Measurements from ENCODE around the gene SLX4IP. TPM values are rescaled to one million over a fixed set of nuclear protein-coding genes. Genes with fewer than 3 reads are reported as not detected.

Gene SLX4IP
- total and polyA plus RNA-seq, 2 donors (not counting 1 experiment from before 2014, with no cell fraction given): 2.0 to 8.1 TPM

DNA sequence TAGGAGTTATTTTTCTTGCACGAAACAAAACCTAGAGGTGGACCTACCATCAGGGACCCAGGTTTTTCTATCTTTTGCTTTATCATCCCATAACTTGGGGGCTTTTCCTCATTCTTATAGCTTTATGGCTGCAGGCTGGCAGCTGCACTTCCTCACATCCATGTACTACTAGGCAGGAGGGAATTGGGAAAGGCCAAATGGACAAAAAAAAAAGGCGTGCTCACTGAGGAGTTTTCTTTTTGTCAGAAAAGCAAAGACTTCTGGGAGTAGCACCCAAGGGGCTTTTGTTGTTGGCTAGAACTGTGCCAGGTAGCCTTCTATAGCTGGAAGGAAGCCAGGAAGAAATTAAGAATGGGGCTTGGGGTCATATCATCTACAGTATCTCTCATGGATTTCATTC is 61.4 kb downstream of the SLX4IP start:
- ATAC-seq (ENCODE audit: low read depth): no peak
- intact Hi-C loops (cut with micrococcal nuclease): no loop called here
- Mint-ChIP-seq H3K4me3 (no peak overlapping the region), H3K27ac (no peak overlapping the region), H3K27me3 (no peaks in the 10 kb centered on the region), H3K4me1 (peaks cover 18% of the 10 kb centered on the region), H3K9me3 (ENCODE audit: insufficient read depth) (peaks cover 3% of the 10 kb centered on the region)
- peaks cover 36% of the 10 kb centered on the region for H3K79me2 ChIP-seq (ENCODE audit: control insufficient read depth, insufficient read depth, low read length)
- H3K36me3 ChIP-seq (replicated peaks in 1 of 2; ENCODE audit: control extremely low read depth in 1 of 2, control insufficient read depth in 1 of 2, extremely low read depth in 1 of 2, insufficient read depth in 2 of 2, low read length in 1 of 2): no peaks in the 10 kb centered on the region
- no peaks in the 10 kb centered on the region for H3K27me3 ChIP-seq (replicated peaks in 1 of 4; ENCODE audit: control extremely low read depth in 1 of 4, control insufficient read depth in 3 of 4, insufficient read depth in 4 of 4, low read length in 3 of 4)
- no peak for DNase-seq
- H4K20me1 ChIP-seq (ENCODE audit: control insufficient read depth, insufficient read depth, low read length, poor library complexity, severe bottlenecking): no peaks in the 10 kb centered on the region
- 100% methylated on average over 2 of the region's 2 CpGs for WGBS (ENCODE audit: insufficient coverage)
- no peak overlapping the region for H3K27ac ChIP-seq (ENCODE audit: low read length in 2 of 2)
- no peaks in the 10 kb centered on the region for H3K9me3 ChIP-seq (ENCODE audit: control extremely low read depth in 1 of 3, control insufficient read depth in 2 of 3, insufficient read depth in 1 of 3, low read length in 2 of 3)
- no peak overlapping the region for H3K4me3 ChIP-seq (ENCODE audit: control extremely low read depth in 1 of 5, extremely low read depth in 1 of 5, insufficient read depth in 1 of 5, low read depth in 2 of 5, low read length in 4 of 5)
- peaks cover 2% of the 10 kb centered on the region in 2 donors for H3K4me1 ChIP-seq (ENCODE audit: control insufficient read depth in 2 of 2, insufficient read depth in 2 of 2, low read length in 2 of 2)
- TF ChIP-seq EZH2 (IDR thresholded peaks at IDR 0.05; ENCODE audit: borderline replicate concordance, insufficient read depth, low read depth, low read length, poor library complexity, severe bottlenecking): no peak
- TF ChIP-seq, protein P1, sequence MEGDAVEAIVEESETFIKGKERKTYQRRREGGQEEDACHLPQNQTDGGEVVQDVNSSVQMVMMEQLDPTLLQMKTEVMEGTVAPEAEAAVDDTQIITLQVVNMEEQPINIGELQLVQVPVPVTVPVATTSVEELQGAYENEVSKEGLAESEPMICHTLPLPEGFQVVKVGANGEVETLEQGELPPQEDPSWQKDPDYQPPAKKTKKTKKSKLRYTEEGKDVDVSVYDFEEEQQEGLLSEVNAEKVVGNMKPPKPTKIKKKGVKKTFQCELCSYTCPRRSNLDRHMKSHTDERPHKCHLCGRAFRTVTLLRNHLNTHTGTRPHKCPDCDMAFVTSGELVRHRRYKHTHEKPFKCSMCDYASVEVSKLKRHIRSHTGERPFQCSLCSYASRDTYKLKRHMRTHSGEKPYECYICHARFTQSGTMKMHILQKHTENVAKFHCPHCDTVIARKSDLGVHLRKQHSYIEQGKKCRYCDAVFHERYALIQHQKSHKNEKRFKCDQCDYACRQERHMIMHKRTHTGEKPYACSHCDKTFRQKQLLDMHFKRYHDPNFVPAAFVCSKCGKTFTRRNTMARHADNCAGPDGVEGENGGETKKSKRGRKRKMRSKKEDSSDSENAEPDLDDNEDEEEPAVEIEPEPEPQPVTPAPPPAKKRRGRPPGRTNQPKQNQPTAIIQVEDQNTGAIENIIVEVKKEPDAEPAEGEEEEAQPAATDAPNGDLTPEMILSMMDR (IDR thresholded peaks at IDR 0.05): no peak
- ChIA-PET CTCF (no interaction called here), POLR2A (no interaction called here)
- no peak overlapping the region for H3K9ac ChIP-seq (ENCODE audit: low read length)
- no peak overlapping the region for H3K4me2 ChIP-seq (replicated peaks; ENCODE audit: low read depth, low read length, poor library complexity, severe bottlenecking)
- no peak overlapping the region for H2AFZ ChIP-seq (ENCODE audit: insufficient read depth, low read depth, low read length, poor library complexity, severe bottlenecking)

DNA sequence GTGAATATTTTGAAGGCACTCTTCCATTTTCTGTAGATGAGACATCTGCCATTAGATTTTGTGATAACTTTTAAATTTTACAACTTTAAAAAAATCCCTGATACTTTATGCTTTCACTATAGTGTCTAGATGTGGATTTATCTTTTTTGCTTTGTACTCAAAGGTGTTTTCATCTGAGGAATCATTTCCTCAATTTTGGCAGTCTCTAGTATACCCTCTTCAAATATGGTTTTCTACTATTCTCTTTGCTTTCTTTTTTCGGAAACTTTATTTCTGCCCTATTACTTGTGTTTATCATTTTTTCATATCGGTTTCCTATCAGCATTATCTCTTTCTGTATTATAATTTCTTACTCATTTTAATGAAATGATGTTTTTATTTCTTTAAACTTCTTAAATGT is 62.2 kb downstream of the SLX4IP start:
- DNase-seq: no peak
- Histone ChIP-seq H3K27me3 (replicated peaks in 1 of 4; ENCODE audit: control extremely low read depth in 1 of 4, control insufficient read depth in 3 of 4, insufficient read depth in 4 of 4, low read length in 3 of 4) (no peaks in the 10 kb centered on the region), H4K20me1 (ENCODE audit: control insufficient read depth, insufficient read depth, low read length, poor library complexity, severe bottlenecking) (no peaks in the 10 kb centered on the region), H3K9me3 (ENCODE audit: control extremely low read depth in 1 of 3, control insufficient read depth in 2 of 3, insufficient read depth in 1 of 3, low read length in 2 of 3) (no peaks in the 10 kb centered on the region), H3K4me3 (ENCODE audit: control extremely low read depth in 1 of 5, extremely low read depth in 1 of 5, insufficient read depth in 1 of 5, low read depth in 2 of 5, low read length in 4 of 5) (no peak overlapping the region), H2AFZ (ENCODE audit: insufficient read depth, low read depth, low read length, poor library complexity, severe bottlenecking) (no peak overlapping the region), H3K27ac (ENCODE audit: low read length in 2 of 2) (no peak overlapping the region), H3K4me1 (ENCODE audit: control insufficient read depth in 2 of 2, insufficient read depth in 2 of 2, low read length in 2 of 2) (peaks cover 2% of the 10 kb centered on the region in 2 donors), H3K4me2 (replicated peaks; ENCODE audit: low read depth, low read length, poor library complexity, severe bottlenecking) (no peak overlapping the region), H3K36me3 (replicated peaks in 1 of 2; ENCODE audit: control extremely low read depth in 1 of 2, control insufficient read depth in 1 of 2, extremely low read depth in 1 of 2, insufficient read depth in 2 of 2, low read length in 1 of 2) (no peaks in the 10 kb centered on the region), H3K9ac (ENCODE audit: low read length) (no peak overlapping the region), H3K79me2 (ENCODE audit: control insufficient read depth, insufficient read depth, low read length) (peaks cover 30% of the 10 kb centered on the region)
- H3K27me3 Mint-ChIP-seq: no peaks in the 10 kb centered on the region
- ATAC-seq (ENCODE audit: low read depth): no peak
- intact Hi-C loops (cut with micrococcal nuclease): no loop called here
- CTCF ChIA-PET: no interaction called here
- POLR2A ChIA-PET: no interaction called here
- H3K4me3 Mint-ChIP-seq: no peak overlapping the region
- H3K4me1 Mint-ChIP-seq: peaks cover 24% of the 10 kb centered on the region
- H3K27ac Mint-ChIP-seq: no peak overlapping the region
- TF ChIP-seq EZH2 (IDR thresholded peaks at IDR 0.05; ENCODE audit: borderline replicate concordance, insufficient read depth, low read depth, low read length, poor library complexity, severe bottlenecking): no peak
- TF ChIP-seq, protein P1 (IDR thresholded peaks at IDR 0.05): no peak
- peaks cover 3% of the 10 kb centered on the region for H3K9me3 Mint-ChIP-seq (ENCODE audit: insufficient read depth)
- WGBS (ENCODE audit: insufficient coverage): no CpG with 5 or more reads among the region's 2 CpGs

Measured in B cell (primary cell).